Psoas muscle (tissue), 8 donors: ENCODE measurements around the gene FBLN7. TPM values are rescaled to one million over a fixed set of nuclear protein-coding genes. Genes with fewer than 3 reads are reported as not detected.

ENCODE experiments used
- ATAC-seq, 4 donors: fragments of 200-7000 bp; cut with Tn5 transposase; one replicate each; pipeline ENCODE4 v1.9.1; 2020; ENCODE audit warnings: moderate library complexity in 3 of 4, mild to moderate bottlenecking in 2 of 4
- DNase-seq, 2 donors: peaks; one replicate each; pipeline ENCODE4 v3.0.0-alpha.2; 2020
- H3K27ac ChIP-seq: fragments of 200-600 bp; one replicate; pipeline ENCODE4 v1.8.0; 2022
- H3K27me3 ChIP-seq, 3 donors: fragments of 200-600 bp in 1 of 3; one replicate each; pipeline versions ENCODE4 v1.6.1 to v1.8.0; 2013 to 2022; ENCODE audit warnings: low read length in 2 of 3, mild to moderate bottlenecking in 2 of 3, moderate library complexity in 1 of 3; ENCODE audit not compliant: insufficient read depth in 3 of 3
- H3K36me3 ChIP-seq, 2 donors: fragments of 200-600 bp in 1 of 2; one replicate each; pipeline versions ENCODE4 v1.6.1 to v1.8.0; 2013 to 2022; ENCODE audit warnings: low read depth in 1 of 2, mild to moderate bottlenecking in 1 of 2, moderate library complexity in 1 of 2; ENCODE audit not compliant: insufficient read depth in 1 of 2
- H3K4me1 ChIP-seq: fragments of 200-600 bp; one replicate; pipeline ENCODE4 v1.8.0; 2022
- H3K4me3 ChIP-seq: fragments of 200-600 bp; one replicate; pipeline ENCODE4 v1.8.0; 2022; ENCODE audit warnings: mild to moderate bottlenecking
- H3K9me3 ChIP-seq: fragments of 200-600 bp; one replicate; pipeline ENCODE4 v1.8.0; 2022
- WGBS, 3 donors: extraction: QIAGEN DNeasy Blood & Tissue Kit; methylation state at CpG; one replicate each; pipeline versions ENCODE4 v1.1.6 to v1.1.7; 2013; 5-methylcytosine and 5-hydroxymethylcytosine counted together
- intact Hi-C, 2 donors: fragments of 100-400 bp; cut with DNase I; formaldehyde crosslinking; loops; one replicate each; pipeline versions ENCODE4 v1.11.0 to v1.14.2; 2022
- polyA plus RNA-seq, 3 donors: library from polyadenylated mRNA; stranded (reverse); fragments of 200-250 nt; gene quantifications; one replicate each; pipeline ENCODE4 v1.2.3, GENCODE V29; 2013
- total RNA-seq, 4 donors: library from RNA; stranded (reverse); fragmentation: NEBNext Ultra II Directional in 2 of 4; extraction: Animal tissue kit (Norgen Biotek cat#: 25700) in 2 of 4; gene quantifications; one replicate each; pipeline versions ENCODE4 v1.2.1 to v1.2.4, GENCODE V29; 2021 to 2023
- TF ChIP-seq, protein P1 (sequence below): fragments of 200-600 bp; IDR thresholded peaks from one replicate; pipeline ENCODE4 v1.8.0; 2022; ENCODE audit warnings: antibody characterized with exemption
- donor health status: healthy with polysubstance abuse.
- donor health status: DM: no; HTN: no; CAD: no; lungs with moderate emphysema.
- donor health status: Bipolar disorder and iron deficiency.
- donor health status: healthy.
- donor health status: DM: yes; HTN: yes; CAD: no.
- donor health status: DM: no; HTN: no; CAD: no.
- donor health status: DM: no; HTN: no; CAD: no.
- donor health status: DM: yes; HTN: yes; CAD: no.

Gene FBLN7
- total and polyA plus RNA-seq, 7 donors: 0.18 to 1.2 (median 0.31) TPM

DNA sequence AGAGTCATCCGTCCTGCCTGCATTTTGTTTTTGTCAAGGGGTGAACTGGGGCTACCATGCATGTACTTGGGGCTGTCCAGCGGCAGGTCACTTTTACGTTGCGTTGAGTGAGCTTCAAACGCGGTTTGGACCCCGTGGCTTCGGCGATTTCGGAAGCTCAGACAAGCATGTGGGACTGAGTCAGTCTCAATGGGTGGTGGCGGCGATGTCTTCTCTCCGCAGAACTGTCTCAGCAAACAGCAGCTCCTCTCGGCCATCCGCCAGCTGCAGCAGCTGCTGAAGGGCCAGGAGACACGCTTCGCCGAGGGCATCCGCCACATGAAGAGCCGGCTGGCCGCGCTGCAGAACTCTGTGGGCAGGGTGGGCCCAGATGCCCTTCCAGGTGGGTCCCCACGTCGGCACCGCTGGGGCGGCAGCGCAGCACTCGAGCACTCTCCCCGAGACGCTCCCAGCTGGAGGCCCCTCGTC, 21.3 kb downstream of the FBLN7 start:
- Histone ChIP-seq H3K9me3 (no peaks in the 10 kb centered on the region), H3K4me3 (no peak overlapping the region), H3K36me3 (no peaks in the 10 kb centered on the region), H3K4me1 (no peaks in the 10 kb centered on the region), H3K27me3 (peaks cover 0 to 16% (median 2%) of the 10 kb centered on the region in 3 donors), H3K27ac (no peak overlapping the region)
- DNase-seq (no peak), ATAC-seq (peak in 2 of 4 donors; percentile 46 to 74)
- TF ChIP-seq, protein P1, sequence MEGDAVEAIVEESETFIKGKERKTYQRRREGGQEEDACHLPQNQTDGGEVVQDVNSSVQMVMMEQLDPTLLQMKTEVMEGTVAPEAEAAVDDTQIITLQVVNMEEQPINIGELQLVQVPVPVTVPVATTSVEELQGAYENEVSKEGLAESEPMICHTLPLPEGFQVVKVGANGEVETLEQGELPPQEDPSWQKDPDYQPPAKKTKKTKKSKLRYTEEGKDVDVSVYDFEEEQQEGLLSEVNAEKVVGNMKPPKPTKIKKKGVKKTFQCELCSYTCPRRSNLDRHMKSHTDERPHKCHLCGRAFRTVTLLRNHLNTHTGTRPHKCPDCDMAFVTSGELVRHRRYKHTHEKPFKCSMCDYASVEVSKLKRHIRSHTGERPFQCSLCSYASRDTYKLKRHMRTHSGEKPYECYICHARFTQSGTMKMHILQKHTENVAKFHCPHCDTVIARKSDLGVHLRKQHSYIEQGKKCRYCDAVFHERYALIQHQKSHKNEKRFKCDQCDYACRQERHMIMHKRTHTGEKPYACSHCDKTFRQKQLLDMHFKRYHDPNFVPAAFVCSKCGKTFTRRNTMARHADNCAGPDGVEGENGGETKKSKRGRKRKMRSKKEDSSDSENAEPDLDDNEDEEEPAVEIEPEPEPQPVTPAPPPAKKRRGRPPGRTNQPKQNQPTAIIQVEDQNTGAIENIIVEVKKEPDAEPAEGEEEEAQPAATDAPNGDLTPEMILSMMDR: no peak
- 75 to 91% (median 75%) methylated on average over 31 of the region's 31 CpGs for WGBS, 3 donors
- intact Hi-C loops: no loop called here

DNA sequence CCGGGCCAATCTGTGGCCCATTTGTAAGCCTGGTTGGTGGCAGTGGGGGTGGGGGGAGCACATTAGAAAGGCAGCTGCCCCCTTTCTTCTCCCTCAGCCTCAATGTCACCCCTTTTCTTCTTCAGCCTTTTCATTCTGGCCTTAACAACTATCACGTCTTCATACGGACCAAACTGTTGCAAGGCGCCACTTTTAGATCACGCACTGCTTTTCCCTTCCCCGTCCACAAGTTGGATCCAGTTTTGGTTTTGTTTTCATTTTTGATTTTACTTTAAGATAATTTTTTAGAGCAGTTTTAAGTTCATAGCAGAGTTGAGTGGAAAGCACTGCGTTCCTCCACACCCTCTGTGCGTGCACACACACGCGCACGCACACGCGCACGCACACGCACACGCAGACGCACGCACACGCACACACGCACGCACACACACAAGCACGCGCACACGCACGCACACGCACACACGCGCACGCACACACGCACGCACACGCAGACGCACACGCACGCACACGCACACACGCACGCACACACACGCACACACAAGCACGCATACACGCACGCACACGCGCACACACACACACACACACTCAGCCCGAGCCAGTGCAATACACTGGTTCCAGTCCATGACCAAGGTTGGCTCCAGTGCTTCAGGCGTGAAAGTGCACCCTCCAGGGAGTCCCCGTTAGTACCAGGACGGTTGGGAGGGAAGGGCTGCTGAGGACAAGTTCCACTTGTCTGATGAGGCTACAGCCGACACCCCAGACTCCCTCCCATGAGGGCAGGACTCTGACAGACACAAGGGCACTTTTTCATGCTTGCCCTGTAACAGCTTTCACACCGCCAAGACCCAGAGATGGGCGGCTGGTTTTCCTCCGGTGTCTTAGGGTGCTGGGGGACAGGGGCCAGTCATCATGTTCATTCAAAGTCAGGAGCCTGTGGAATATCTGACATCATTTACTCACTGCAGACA, 22.4 kb downstream of the FBLN7 start:
- TF ChIP-seq, protein P1: no peak
- H3K27me3 ChIP-seq: peaks cover 0 to 10% (median 2%) of the 10 kb centered on the region in 3 donors

DNA sequence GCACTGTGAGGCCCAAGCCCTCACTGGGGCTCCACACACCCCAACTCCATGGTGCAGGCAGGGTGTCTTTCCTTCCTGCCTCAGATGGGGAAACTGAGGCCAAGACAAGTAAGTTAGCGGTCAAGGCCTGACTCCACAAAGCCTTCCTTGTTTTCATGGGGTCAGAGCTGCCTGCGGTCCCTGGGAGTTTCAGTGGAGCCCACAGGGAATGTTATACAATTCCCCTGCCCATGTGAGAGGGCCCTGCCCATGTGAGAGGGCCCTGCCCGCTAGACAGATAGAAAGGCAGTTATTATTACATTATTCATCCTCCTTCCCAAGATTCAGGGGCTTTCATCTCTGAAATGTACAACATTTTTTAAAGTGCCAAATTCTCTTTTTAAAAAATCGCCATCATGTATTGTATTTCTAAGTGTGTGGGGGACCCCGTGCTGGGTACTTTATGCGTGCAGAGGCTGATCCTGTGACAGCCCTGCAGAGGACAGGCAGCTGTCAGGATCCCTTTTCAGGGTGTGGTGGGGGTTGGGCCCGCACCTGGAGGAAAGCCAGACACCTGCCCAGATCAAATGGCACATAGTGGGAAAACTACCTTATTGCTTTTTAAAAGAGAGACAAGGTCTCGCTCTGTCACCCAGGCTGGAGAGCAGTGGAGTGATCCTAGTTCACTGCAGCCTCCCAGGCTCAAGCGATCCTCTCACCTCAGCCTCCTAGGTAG, 23.4 kb downstream of the FBLN7 start:
- intact Hi-C loops: no loop called here
- no peak overlapping the region for H3K27ac ChIP-seq
- peaks cover 0 to 2% (median 2%) of the 10 kb centered on the region in 3 donors for H3K27me3 ChIP-seq
- TF ChIP-seq, protein P1: no peak
- no peaks in the 10 kb centered on the region for H3K36me3 ChIP-seq
- H3K9me3 ChIP-seq: no peaks in the 10 kb centered on the region
- H3K4me3 ChIP-seq: no peak overlapping the region
- DNase-seq (no peak), ATAC-seq (peak in 1 of 4 donors; percentile 23)
- WGBS, 3 donors: 68 to 82% (median 70%) methylated on average over 9 of the region's 9 CpGs
- H3K4me1 ChIP-seq: no peaks in the 10 kb centered on the region

More for the DNA sequence above, 22.4 kb downstream of the FBLN7 start:
- DNase-seq (no peak), ATAC-seq (no peak)
- Histone ChIP-seq H3K4me1 (no peaks in the 10 kb centered on the region), H3K4me3 (no peak overlapping the region), H3K27ac (no peak overlapping the region), H3K9me3 (no peaks in the 10 kb centered on the region), H3K36me3 (no peaks in the 10 kb centered on the region)
- 79 to 90% (median 84%) methylated on average over 35 to 52 of the region's 52 CpGs for WGBS, 3 donors
- intact Hi-C loops: no loop called here

DNA sequence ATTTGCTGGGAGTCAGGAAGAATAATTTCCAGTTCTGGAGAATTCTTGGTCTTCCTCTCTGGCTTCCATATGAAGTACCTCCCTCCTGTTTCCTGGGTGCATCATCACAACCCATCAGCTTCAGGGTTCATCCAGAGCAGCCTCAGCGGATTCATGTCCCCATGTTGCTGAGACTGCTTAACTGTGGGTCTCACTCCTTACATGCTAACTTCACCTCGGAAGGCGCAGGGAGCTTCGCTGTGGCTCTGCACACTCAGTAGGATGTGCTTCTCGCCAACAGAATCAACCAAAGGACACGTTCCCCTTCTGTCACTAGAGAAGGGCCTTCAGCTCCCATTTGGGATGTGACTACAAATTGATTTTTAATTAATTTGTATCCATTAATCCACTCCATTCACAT, 24.2 kb downstream of the FBLN7 start:
- Histone ChIP-seq H3K4me1 (no peaks in the 10 kb centered on the region), H3K36me3 (no peaks in the 10 kb centered on the region), H3K27ac (no peak overlapping the region), H3K9me3 (no peaks in the 10 kb centered on the region), H3K27me3 (peaks cover 0 to 2% (median 0%) of the 10 kb centered on the region in 3 donors), H3K4me3 (no peak overlapping the region)
- intact Hi-C loops: no loop called here
- ATAC-seq (no peak), DNase-seq (no peak)
- 94 to 96% (median 95%) methylated on average over 6 of the region's 6 CpGs for WGBS, 3 donors
- TF ChIP-seq, protein P1: no peak
